ENCODE data around the gene POLA1.

The POLA1 gene

GRCh38 chrX:25003066-25003849, 309.5 kb downstream of the POLA1 start:
- TF ChIP-seq ARNTL (CRISPR knock-in tag; IDR thresholded peaks at IDR 0.05; ENCODE audit: borderline replicate concordance, low read depth), result no peak
- TF ChIP-seq PATZ1 (CRISPR knock-in tag; IDR thresholded peaks at IDR 0.05; ENCODE audit: borderline replicate concordance), result no peak
- no peak for TF ChIP-seq TCF4 (CRISPR knock-in tag; IDR thresholded peaks at IDR 0.05; ENCODE audit: borderline replicate concordance)
- TF ChIP-seq CREB5 (CRISPR knock-in tag; IDR thresholded peaks at IDR 0.05; ENCODE audit: low read depth), result no peak
- no peak for TF ChIP-seq TSHZ2 (CRISPR knock-in tag; IDR thresholded peaks at IDR 0.05)
- no peak for TF ChIP-seq ISL1 (CRISPR knock-in tag; IDR thresholded peaks at IDR 0.05)
- TF ChIP-seq POU6F1 (CRISPR knock-in tag; IDR thresholded peaks at IDR 0.05; ENCODE audit: borderline replicate concordance, low read depth), result no peak
- TF ChIP-seq ESRRG (CRISPR knock-in tag; IDR thresholded peaks at IDR 0.05), result no peak
- no peak for TF ChIP-seq TOX (CRISPR knock-in tag; IDR thresholded peaks at IDR 0.05; ENCODE audit: borderline replicate concordance)
- TF ChIP-seq ZNF565 (CRISPR knock-in tag; conservative IDR thresholded peaks at IDR 0.05; ENCODE audit: low read depth), result no peak
- TF ChIP-seq OSR1 (CRISPR knock-in tag; IDR thresholded peaks at IDR 0.05), result no peak
- no peak for TF ChIP-seq CSDC2 (CRISPR knock-in tag; IDR thresholded peaks at IDR 0.05)
- no peak for TF ChIP-seq ZFP3 (CRISPR knock-in tag; IDR thresholded peaks at IDR 0.05)
- TF ChIP-seq RARB (CRISPR knock-in tag; IDR thresholded peaks at IDR 0.05), result no peak
- TF ChIP-seq ZC3H10 (CRISPR knock-in tag; IDR thresholded peaks at IDR 0.05), result no peak
- no peak for TF ChIP-seq GLIS3 (CRISPR knock-in tag; IDR thresholded peaks at IDR 0.05)
- TF ChIP-seq SNAI2 (CRISPR knock-in tag; IDR thresholded peaks at IDR 0.05), result no peak
- no peak for ATAC-seq

GRCh38 chrX:25004040-25004439, 310.3 kb downstream of the POLA1 start:
- no peak for TF ChIP-seq ZNF70 (CRISPR knock-in tag; IDR thresholded peaks at IDR 0.05)
- no peak for TF ChIP-seq TOX (CRISPR knock-in tag; IDR thresholded peaks at IDR 0.05; ENCODE audit: borderline replicate concordance)
- TF ChIP-seq POU6F1 (CRISPR knock-in tag; IDR thresholded peaks at IDR 0.05; ENCODE audit: borderline replicate concordance, low read depth), result no peak
- no peak for TF ChIP-seq ESRRG (CRISPR knock-in tag; IDR thresholded peaks at IDR 0.05)
- no peak for TF ChIP-seq SNAI2 (CRISPR knock-in tag; IDR thresholded peaks at IDR 0.05)
- no peak for TF ChIP-seq PATZ1 (CRISPR knock-in tag; IDR thresholded peaks at IDR 0.05; ENCODE audit: borderline replicate concordance)
- TF ChIP-seq BACH2 (CRISPR knock-in tag; IDR thresholded peaks at IDR 0.05; ENCODE audit: borderline replicate concordance), result no peak
- no peak for ATAC-seq
